Hematopoietic multipotent progenitor cell treated with erythropoietin and hydrocortisone succinate and interleukin-3 and kit ligand, for 8 days (in vitro differentiated cells): ENCODE results near the gene CTNNA3.
"Not testable (repeated sequence)": the region's sequence is repeated elsewhere in the genome, so short reads cannot be mapped to it uniquely, and the experiment has no call there.

Experiments
- DNase-seq: peaks from one replicate; pipeline ENCODE4 v3.0.0-alpha.2; 2015

CTNNA3 gene

GRCh38 chr10:66350622-66351399 lies 1345.2 kb downstream of the CTNNA3 start:
- DNase-seq = no peak

DNA sequence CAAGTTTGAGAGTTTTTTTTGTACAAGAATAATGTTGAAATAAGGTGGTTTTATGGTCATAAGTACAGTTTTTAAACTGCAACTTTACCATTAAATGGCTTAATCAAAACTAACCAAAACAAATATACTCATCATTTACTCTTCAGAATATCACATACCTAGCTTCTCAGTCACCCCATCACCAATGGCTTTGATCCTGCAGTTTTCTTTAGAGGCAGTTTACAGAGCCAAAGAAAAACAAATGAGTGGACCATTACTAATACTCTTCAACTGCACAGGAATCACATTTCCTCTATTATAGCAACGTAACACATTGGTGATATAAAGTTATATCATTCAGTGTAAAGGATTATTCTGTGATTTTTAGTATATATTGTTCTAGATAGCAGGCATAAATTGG lies 1346.3 kb downstream of the CTNNA3 start:
- DNase-seq = no peak

DNA sequence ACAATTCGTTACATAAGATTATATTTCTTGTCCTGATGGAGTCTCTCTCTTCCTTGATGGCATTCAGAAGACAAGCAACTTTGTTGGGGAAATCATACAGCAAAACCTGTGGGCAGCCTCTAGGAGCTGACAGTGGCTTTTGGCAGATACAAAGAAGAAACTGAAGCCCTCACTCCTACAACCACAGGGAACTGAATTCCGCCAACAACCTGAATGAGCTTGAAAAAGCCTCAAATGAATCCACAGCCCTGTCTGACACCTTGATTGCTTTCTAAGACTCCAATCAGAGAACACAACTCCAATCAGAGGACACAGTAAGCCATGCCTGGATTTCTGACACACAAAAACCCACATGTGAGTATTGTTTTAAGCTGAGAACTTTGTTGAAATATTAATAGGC lies 1346.9 kb downstream of the CTNNA3 start:
- no peak for DNase-seq

- no peak for DNase-seq
These were observed 1358.8 kb downstream of the CTNNA3 start for GRCh38 chr10:66337211-66337610.

DNA sequence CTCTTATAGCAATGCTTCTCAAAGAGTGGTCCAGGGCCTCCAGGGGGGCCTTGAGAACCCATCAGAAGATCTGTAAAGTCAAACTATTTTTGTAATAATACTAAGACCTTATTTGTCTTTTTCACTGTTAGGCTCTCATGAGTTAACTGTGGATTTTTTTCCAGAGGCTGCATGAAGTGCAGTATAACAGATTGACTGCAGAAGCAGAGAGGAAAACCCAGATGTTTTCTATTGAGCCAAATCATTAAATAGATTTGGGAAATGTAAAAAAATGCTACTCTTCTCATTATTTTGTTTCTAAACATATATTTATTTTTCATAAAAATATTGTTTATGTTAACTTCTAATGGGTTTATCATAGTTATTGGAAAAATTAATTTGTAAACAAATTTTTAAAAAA lies 1359.2 kb downstream of the CTNNA3 start:
- no peak for DNase-seq

- not testable (repeated sequence) for DNase-seq
These were observed 1360.2 kb downstream of the CTNNA3 start for GRCh38 chr10:66335753-66336152.

DNA sequence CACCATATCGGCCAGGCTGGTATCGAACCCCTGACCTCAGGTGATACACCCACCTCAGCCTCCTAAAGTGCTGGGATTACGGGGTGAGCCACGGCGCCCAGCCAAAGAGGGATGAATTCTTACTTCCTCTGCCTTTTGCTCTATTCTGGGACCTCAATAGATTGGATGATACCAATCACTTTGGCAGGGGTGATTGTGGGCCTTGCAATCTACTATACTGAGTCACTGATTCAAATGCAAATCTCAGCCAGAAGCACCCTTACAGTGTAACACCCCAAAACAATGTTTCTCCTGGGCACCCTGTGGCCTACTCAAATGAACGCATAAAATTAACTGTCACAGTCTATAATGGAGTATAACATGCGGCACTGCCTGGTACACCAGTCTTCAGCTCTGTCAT lies 1366.8 kb downstream of the CTNNA3 start:
- no peak for DNase-seq

GRCh38 chr10:66326876-66327275 lies 1369.1 kb downstream of the CTNNA3 start:
- no peak for DNase-seq

- no peak for DNase-seq
These were observed 1373.2 kb downstream of the CTNNA3 start for GRCh38 chr10:66322777-66323176.

DNA sequence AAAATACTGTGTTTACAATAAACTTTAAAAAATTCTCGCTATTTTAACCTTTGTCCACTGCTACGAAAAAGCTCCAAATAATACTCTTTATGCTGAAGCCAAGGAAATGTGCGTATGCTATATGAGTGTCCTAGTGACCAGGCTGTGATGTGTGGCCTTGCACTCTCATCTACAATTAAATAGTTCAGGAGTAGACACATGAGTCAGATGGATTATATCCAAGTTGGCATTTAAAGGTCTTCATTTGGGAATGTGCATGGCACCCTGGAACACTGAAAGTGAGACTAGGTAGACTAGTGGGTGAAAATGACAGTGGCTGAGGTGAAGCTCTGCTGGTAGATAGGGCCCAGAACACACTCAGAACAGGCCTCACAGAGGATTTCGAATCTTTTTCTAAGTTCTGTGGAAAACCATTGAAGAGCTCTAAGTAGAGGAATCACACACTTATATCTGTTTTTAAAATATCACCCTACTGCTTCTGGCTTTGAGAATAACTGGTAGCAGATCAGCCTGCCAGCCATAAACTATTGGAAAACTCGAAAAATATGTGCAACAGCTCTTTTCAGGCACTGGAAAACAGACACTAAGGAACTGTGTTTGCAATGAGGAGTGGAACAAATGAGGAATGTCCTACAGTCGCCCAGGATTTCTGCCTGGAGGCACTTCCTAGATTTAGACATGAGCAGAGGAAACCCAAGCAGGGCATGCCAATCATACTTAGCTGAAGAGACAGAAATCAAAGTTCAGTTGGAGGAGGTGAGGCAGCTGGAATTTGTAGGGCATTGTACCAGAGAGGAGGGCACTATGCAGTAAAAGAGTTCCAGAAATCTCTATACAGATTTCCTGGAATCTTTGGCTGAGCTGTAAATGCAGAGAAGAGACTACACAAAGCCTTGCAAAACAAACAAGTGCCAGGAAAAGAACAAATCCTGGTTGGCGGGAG lies 1374.0 kb downstream of the CTNNA3 start:
- no peak for DNase-seq

- DNase-seq = no peak
These were observed 1377.2 kb downstream of the CTNNA3 start for GRCh38 chr10:66318761-66319160.

DNA sequence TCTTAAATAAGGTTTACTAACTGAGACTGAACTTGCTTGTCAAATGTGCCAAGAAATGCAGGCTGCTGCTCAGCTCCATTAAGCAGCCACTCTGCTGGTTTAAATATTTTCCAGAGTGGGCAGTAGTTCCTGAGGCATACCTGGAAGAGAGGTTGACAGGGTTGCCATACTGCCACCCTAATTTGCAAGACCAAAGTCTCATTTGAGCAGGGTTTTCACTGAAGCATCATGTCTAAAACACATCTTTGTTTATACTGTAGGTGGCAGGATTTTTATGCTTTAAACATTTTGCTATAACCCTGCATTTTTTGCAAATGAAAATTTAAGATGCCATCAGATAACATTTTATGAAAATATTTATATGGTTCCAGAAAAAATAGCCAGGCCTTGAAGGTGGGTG lies 1388.2 kb downstream of the CTNNA3 start:
- no peak for DNase-seq

- DNase-seq = no peak
These were observed 1394.9 kb downstream of the CTNNA3 start for GRCh38 chr10:66301078-66301477.

DNA sequence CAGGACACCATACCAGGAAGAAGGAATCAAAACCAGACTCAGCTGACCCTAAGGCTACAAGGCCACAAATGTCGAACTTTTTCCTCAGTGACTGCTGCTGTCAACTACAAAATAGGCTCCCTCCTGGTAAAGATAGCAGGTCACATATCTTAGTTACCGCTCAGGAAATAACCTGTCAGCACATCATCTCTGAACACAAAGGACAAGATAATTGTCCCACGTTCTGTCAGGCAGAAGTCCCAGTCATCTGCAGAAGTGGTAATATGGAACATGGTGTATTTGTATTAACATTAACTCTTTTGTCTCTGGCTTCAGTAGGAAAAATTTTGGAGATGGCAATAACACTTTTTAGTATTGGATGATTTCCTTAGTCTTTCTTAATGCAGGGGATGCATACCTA lies 1400.4 kb downstream of the CTNNA3 start:
- no peak for DNase-seq

DNA sequence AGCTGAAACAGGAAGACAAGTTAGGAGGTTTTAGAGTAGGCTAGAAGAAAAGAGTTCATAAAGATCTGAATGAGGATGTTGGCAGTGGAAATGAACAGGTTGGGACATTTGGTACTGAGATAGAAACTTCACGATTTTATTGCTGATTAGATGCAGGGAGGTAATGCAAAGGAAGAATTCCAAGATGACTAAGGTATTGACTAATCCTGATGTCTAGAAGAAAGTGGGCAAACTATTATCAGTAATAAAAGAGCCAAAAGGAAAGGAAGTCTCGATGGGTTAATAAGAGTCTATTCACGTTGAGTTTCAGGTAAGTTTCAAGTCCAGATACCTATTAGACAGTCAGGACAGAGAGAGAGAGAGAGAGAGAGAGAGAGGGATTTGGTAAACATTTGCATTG lies 1401.5 kb downstream of the CTNNA3 start:
- no peak for DNase-seq

DNA sequence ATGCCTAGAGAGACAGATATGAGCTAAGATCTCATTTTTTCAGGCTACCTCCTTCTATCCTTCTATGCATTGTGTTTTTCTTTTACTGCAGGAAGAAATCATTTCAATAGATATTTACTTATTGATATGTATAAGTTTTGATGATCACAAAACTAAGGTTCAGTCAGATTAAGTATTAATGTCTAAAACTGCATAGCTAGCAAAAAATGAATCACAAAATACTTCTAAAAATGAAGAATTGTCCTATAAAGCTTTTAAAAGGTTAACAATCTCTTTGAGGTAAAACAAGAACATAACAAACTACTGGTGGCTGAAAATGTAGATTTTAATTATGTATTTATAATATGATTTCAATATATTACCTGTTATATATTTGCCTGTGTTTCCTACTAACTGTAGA lies 1403.1 kb downstream of the CTNNA3 start:
- DNase-seq = no peak

GRCh38 chr10:66292456-66292855 lies 1403.5 kb downstream of the CTNNA3 start:
- DNase-seq = no peak

DNA sequence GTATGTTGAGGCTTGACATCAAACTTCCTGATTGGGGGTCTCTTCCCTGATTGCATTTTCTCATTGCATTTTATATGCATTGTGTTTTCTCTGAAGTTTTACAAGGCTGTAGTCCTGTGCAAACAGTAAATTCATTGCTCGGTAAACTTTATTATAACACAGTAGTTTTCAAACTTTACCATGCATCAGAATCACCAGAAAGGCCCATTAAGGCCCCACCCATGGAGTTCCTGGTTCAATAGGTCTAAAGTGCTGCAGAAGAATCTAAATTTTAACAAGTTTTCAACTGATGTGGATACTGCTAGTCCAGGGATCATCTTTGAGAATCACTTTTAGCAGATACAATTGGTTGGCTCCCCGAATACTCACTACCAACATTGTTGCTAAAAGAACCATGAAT lies 1404.9 kb downstream of the CTNNA3 start:
- DNase-seq = no peak

- no peak for DNase-seq
These were observed 1411.4 kb downstream of the CTNNA3 start for GRCh38 chr10:66284621-66285020.

- no peak for DNase-seq
These were observed 1412.0 kb downstream of the CTNNA3 start for GRCh38 chr10:66283874-66284464.

GRCh38 chr10:66283064-66283463 lies 1412.9 kb downstream of the CTNNA3 start:
- no peak for DNase-seq

DNA sequence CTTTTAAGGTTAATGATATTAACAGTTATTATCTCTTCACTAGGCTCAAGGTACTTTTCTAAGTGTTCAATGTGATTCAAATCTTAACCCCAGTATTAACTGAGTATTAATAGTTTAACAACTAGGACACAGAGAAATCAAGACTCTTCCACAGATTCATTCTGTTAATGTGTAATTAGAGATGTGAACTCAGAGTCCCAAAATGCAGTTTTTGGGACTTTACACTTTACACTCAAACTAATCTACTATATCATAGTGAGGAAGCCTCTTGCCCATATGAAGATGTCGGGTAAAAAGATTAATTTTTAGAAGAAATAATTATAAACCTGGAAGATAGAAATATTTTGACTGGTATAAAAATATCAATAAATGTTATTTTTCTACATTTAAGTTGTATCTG lies 1414.7 kb downstream of the CTNNA3 start:
- no peak for DNase-seq

DNA sequence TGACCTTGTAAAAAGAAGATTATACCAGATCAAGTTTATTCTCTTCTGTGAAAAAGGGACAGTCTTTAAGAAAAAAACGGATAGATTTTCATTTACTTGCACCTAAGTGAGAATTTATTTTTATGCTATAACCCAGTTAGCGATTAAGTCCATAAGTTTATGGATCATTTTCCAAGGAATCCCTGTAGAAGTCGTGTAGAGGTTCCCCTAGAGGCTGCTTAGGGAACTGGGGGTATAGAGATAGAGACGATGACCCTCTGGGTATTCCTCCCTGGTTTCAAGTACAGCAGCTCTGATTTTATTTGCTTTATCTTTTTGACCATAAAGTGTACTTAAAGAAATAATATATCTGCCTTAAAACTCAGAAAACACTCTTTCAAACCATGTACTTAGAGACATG lies 1418.5 kb downstream of the CTNNA3 start:
- DNase-seq = no peak
